K562 (cell line): ENCODE data around the gene TXLNA. TPM values are rescaled to one million over a fixed set of nuclear protein-coding genes. Genes with fewer than 3 reads are reported as not detected.
A peak's percentile ranks its signal among the peaks of the same experiment; 100 is the strongest.

Source experiments
- CXXC5 ChIP-seq: fragments of 250-450 bp; sonication (Bioruptor Pico); IDR thresholded peaks from 2 replicates; pipeline ENCODE4 v1.8.0; 2022; ENCODE audit warnings: inconsistent platforms, mild to moderate bottlenecking, moderate library complexity
- FIP1L1 ChIP-seq: fragments of 200-400 bp; formaldehyde crosslinking; IDR thresholded peaks from 2 replicates; pipeline ENCODE4 v1.6.1; 2018; ENCODE audit warnings: mild to moderate bottlenecking, low read depth, low read length; ENCODE audit not compliant: poor library complexity, severe bottlenecking
- GABPB1 ChIP-seq: sonication (generic); formaldehyde crosslinking; IDR thresholded peaks from 2 replicates; pipeline ENCODE4 v1.8.0; 2022; ENCODE audit warnings: mild to moderate bottlenecking, missing genetic modification reagents
- GMEB1 ChIP-seq: fragments of 250-450 bp; sonication (Bioruptor Pico); IDR thresholded peaks from 2 replicates; pipeline ENCODE4 v1.4.0; 2020; ENCODE audit warnings: mild to moderate bottlenecking
- IRF2 ChIP-seq: sonication (generic); formaldehyde crosslinking; IDR thresholded peaks from 2 replicates; pipeline ENCODE4 v1.8.1; 2022; ENCODE audit warnings: mild to moderate bottlenecking, missing genetic modification reagents
- KAT2B ChIP-seq: IDR thresholded peaks from one replicate; pipeline ENCODE4 v1.6.1; 2012; ENCODE audit warnings: low read depth, mild to moderate bottlenecking, control low read depth, inconsistent platforms, low read length, moderate library complexity
- NFIC ChIP-seq: fragments of 450-650 bp; IDR thresholded peaks from 2 replicates; pipeline ENCODE4 v1.6.1; 2017; ENCODE audit warnings: mild to moderate bottlenecking, inconsistent platforms
- PBX2 ChIP-seq, 2 experiments: IDR thresholded peaks in 1 of 2; conservative IDR thresholded peaks in 1 of 2; 2 replicates each; pipeline ENCODE4 v1.6.1; 2016; ENCODE audit warnings: low read depth in 2 of 2, mild to moderate bottlenecking in 1 of 2, missing compliant biosample characterization in 1 of 2, missing genetic modification characterization in 1 of 2, moderate library complexity in 1 of 2
- PPARD ChIP-seq: fragments of 250-450 bp; sonication (Bioruptor Pico); IDR thresholded peaks from 2 replicates; pipeline ENCODE4 v1.8.0; 2022; ENCODE audit warnings: inconsistent platforms, mild to moderate bottlenecking, moderate library complexity
- RBM14 ChIP-seq: fragments of 200-400 bp; formaldehyde crosslinking; IDR thresholded peaks from 2 replicates; pipeline ENCODE4 v1.6.1; 2018; ENCODE audit warnings: low read depth, mild to moderate bottlenecking, low read length, moderate library complexity, borderline replicate concordance; ENCODE audit not compliant: insufficient read depth
- SOX6 ChIP-seq: fragments of 450-650 bp; IDR thresholded peaks from 2 replicates; pipeline ENCODE4 v1.6.1; 2014; ENCODE audit warnings: mild to moderate bottlenecking
- TEAD1 ChIP-seq, 2 experiments: fragments of 450-650 bp in 1 of 2; sonication (generic) in 1 of 2; formaldehyde crosslinking; IDR thresholded peaks; 2 replicates each; pipeline versions ENCODE4 v1.4.0 to v1.8.0; 2020 to 2022; ENCODE audit warnings: mild to moderate bottlenecking in 2 of 2, missing genetic modification reagents in 1 of 2
- TFAM ChIP-seq: fragments of 250-450 bp; sonication (Bioruptor Pico); conservative IDR thresholded peaks from 2 replicates; pipeline ENCODE4 v1.5.0; 2021; ENCODE audit warnings: mild to moderate bottlenecking, moderate library complexity
- TFAP4 ChIP-seq: sonication (generic); formaldehyde crosslinking; IDR thresholded peaks from 2 replicates; pipeline ENCODE4 v1.8.0; 2022; ENCODE audit warnings: missing genetic modification reagents, mild to moderate bottlenecking, moderate library complexity, borderline replicate concordance
- ZNF584 ChIP-seq: fragments of 200-800 bp; sonication (Bioruptor generic); IDR thresholded peaks from 2 replicates; pipeline ENCODE4 v1.6.1; 2016; ENCODE audit warnings: low read depth, mild to moderate bottlenecking, missing genetic modification characterization, missing compliant biosample characterization
- polyA plus RNA-seq, 8 experiments: library from polyadenylated mRNA; depleted of rRNA in 4 of 8; stranded (reverse) in 5 of 8; unstranded in 3 of 8; fragments of >200 nt; fragmentation: Nextera tagmentation in 2 of 8; fragmentation: Illumina TruSeq in 1 of 8; extraction: Ambion mirVana in 2 of 8; extraction: Trizol in 1 of 8; gene quantifications; 2 replicates each; pipeline versions ENCODE4 v1.2.1 to v1.2.3, GENCODE V29; 2011 to 2014; ENCODE audit warnings: inconsistent platforms in 1 of 8, missing spikeins in 1 of 8
- total RNA-seq, 7 experiments: library from RNA; depleted of rRNA in 6 of 7; stranded (reverse); fragments of >200 nt in 6 of 7; fragmentation: Illumina TruSeq in 2 of 7; extraction: Trizol in 2 of 7; gene quantifications; 2 replicates each; pipeline versions ENCODE4 v1.2.1 to v1.2.3, GENCODE V29; 2011 to 2021; ENCODE audit warnings: low replicate concordance in 1 of 7
- TF ChIP-seq, protein P1 (sequence below): fragments of 250-450 bp; sonication (Bioruptor Pico); IDR thresholded peaks from 2 replicates; pipeline ENCODE4 v1.9.0; 2021; ENCODE audit warnings: mild to moderate bottlenecking
- TF ChIP-seq, protein P2 (sequence below): fragments of 250-450 bp; sonication (Bioruptor Pico); IDR thresholded peaks from 2 replicates; pipeline ENCODE4 v1.5.0; 2021
- TF ChIP-seq, protein P3 (sequence below): sonication (generic); formaldehyde crosslinking; IDR thresholded peaks from 2 replicates; pipeline ENCODE4 v1.5.0; 2020; ENCODE audit warnings: missing genetic modification reagents

The TXLNA gene
- total and polyA plus RNA-seq, 9 of the 15 experiments (the other 6 are each of a cell fraction or from before 2014, with no cell fraction given): 9.2 to 54.5 (median 39.3) TPM

DNA sequence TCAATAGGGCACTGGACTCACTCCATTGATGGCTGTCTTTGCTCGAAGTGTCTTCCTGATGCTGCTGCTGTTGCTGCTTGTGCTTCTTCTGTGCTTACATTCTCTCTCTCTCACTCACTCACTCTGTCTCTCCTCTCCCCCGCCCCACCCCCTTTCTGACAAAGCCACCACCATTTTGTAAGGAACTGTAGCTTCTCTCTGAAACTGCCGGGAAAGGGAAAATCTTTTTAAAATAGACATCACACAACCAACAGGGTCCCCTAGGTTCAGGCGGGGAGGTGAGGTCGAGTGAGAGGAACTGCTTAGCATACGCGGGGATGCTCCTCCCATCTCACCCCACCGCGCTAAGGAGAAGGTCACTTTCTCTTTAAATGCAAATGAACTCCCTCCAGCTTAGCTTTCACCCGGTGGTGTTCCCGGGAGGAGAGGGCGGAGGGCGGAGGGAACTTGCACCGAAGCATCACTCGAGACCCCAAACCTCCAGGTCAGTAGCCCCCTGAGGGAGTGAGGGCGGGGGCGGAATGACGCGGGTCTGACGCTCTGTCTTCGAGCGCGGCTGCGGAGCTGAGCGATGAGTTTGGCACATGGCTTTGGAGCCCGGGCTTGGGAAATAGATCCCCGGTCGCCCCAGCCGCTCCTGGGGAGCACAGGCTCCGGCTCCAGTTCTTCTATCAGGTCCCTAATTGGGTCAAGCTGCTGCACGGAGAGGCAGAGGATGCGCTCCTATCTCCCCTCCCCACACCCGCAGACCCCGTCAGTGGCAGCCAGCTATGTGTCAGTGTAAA, 20.9 kb downstream of the TXLNA start, which contains the start of gene CCDC28B (continued):
- TF ChIP-seq, protein P1, sequence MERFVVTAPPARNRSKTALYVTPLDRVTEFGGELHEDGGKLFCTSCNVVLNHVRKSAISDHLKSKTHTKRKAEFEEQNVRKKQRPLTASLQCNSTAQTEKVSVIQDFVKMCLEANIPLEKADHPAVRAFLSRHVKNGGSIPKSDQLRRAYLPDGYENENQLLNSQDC (CRISPR knock-in tag): no peak
- TF ChIP-seq, protein P2, sequence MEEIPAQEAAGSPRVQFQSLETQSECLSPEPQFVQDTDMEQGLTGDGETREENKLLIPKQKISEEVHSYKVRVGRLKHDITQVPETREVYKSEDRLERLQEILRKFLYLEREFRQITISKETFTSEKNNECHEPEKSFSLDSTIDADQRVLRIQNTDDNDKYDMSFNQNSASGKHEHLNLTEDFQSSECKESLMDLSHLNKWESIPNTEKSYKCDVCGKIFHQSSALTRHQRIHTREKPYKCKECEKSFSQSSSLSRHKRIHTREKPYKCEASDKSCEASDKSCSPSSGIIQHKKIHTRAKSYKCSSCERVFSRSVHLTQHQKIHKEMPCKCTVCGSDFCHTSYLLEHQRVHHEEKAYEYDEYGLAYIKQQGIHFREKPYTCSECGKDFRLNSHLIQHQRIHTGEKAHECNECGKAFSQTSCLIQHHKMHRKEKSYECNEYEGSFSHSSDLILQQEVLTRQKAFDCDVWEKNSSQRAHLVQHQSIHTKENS (CRISPR knock-in tag): no peak
- TF ChIP-seq TFAP4 (peak; percentile 57; the same call in 1 of the 2 replicates), PPARD (CRISPR knock-in tag) (no peak), NFIC (no peak), GMEB1 (CRISPR knock-in tag) (no peak), PBX2 (CRISPR knock-in tag; IDR thresholded peaks at IDR 0.05; ENCODE audit: low read depth) (no peak), PBX2 (tag; conservative IDR thresholded peaks at IDR 0.05; ENCODE audit: low read depth) (peak; percentile 49), GABPB1 (CRISPR knock-in tag) (peak; percentile 64), KAT2B (no peak), TEAD1 (CRISPR knock-in tag; IDR thresholded peaks at IDR 0.05) (peak in 1 of 2 experiments; percentile 59; a peak in 1 of 4 replicates), ZNF584 (CRISPR knock-in tag) (no peak), CXXC5 (peak; percentile 77), IRF2 (CRISPR knock-in tag) (no peak), SOX6 (no peak), RBM14 (no peak), TFAM (CRISPR knock-in tag) (no peak), FIP1L1 (no peak)
- TF ChIP-seq, protein P3, sequence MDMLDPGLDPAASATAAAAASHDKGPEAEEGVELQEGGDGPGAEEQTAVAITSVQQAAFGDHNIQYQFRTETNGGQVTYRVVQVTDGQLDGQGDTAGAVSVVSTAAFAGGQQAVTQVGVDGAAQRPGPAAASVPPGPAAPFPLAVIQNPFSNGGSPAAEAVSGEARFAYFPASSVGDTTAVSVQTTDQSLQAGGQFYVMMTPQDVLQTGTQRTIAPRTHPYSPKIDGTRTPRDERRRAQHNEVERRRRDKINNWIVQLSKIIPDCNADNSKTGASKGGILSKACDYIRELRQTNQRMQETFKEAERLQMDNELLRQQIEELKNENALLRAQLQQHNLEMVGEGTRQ (CRISPR knock-in tag): no peak
